COLO668 (cell line): ENCODE measurements around the gene TCF4.

Experiments
- DNase-seq: peaks from one replicate; lab custom pipeline; 2025; ENCODE audit not compliant: unreplicated experiment; lab: John Stamatoyannopoulos, UW

TCF4 gene

GRCh38 chr18:55328301-55328700 is 259.7 kb downstream of the TCF4 start:
- DNase-seq = no peak

DNA sequence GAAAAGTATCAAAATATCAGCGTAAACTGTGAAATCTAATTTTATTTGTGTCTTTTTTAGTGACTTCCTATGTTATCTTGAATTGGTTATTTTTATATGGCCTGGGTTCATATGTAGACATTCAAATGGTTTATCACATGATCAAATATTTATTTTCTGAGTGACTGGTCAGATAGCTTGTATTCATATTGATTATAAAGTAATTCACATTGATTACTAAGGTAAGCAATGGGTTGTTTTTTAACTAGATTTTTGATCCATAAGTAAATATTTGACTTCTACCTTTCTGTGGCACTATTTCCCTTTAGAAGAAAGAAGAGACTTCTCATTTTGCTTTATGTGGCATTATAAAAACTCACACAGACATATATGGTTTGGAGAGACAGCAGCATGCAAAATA is 260.5 kb downstream of the TCF4 start:
- DNase-seq = no peak

GRCh38 chr18:55326134-55326533 is 261.9 kb downstream of the TCF4 start:
- no peak for DNase-seq

- no peak for DNase-seq
Measured at GRCh38 chr18:55324166-55324565, 263.8 kb downstream of the TCF4 start.

- DNase-seq = no peak
Measured at GRCh38 chr18:55323051-55323994, 264.7 kb downstream of the TCF4 start.

DNA sequence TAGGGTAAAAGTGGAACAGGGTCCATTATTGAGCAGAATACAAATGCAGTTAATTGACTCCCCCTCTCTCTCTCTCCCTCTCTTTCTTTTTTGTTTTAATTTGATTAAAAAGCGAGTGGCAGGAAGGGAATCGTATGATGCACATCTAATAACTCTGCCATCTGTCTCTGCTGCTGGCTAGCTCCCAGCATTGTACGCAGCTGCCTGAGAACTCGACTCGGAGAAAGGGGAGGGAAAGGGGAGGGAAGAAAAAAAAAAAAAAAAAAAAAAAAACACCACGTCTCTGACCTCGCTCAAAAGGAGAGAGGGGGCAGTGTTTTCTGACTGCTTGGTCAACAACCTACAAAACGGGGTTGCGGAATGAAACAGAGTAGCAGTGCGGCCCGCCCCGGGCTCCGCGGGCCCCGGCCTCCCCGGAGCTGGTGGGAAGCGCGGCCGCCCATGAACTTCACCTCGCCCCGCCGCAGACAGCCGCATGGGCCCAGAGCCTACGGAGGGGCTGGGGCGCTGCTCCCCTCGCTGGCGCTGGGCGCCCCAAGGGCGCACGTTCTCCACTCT is 265.7 kb downstream of the TCF4 start:
- peak; percentile 53 for DNase-seq

DNA sequence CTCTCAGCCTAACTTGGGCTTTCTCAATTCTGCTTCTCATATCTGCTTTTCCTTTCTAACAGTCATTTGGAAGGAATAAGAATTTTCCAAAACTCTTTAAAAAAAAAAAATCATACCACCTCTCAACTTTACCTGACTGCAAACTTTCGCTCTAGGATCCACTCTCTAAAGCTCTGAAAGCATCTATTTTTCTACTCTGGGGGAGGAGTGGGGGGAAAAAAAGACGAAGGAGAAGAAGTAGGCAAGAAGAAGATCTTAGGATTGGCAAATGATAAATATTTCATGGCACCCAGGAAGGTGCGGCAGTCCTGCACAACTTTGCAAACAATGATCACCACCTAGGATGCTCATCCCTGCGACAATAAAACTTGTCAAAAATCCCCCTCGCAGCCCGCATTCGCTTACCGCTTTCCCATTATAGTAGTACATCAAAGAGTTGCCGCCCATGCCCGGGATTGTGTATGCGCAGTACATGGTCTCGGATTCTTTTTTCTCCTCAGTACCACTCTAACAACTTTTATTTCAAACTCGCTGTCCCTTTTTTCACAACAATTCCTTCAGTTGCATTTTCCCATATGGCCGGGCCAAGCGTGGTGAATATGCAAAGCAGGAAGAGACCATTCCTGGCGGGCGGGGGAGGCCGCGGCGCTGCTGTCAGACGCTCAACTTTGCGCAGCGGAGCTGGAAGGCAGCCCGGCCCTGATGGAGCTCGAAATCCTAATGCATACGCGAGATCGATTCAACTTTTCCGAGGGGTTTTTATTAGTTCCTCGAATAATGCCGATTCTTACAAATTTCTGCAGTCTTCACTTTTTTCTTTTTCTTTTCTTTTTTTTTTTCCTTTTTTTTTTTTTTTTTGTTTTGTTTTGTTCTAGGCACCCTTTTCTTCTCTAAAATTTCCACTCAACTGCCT is 266.5 kb downstream of the TCF4 start:
- DNase-seq = peak; percentile 76

GRCh38 chr18:55320424-55321264 is 267.3 kb downstream of the TCF4 start:
- no peak for DNase-seq

GRCh38 chr18:55319459-55320193 is 268.4 kb downstream of the TCF4 start:
- no peak for DNase-seq

DNA sequence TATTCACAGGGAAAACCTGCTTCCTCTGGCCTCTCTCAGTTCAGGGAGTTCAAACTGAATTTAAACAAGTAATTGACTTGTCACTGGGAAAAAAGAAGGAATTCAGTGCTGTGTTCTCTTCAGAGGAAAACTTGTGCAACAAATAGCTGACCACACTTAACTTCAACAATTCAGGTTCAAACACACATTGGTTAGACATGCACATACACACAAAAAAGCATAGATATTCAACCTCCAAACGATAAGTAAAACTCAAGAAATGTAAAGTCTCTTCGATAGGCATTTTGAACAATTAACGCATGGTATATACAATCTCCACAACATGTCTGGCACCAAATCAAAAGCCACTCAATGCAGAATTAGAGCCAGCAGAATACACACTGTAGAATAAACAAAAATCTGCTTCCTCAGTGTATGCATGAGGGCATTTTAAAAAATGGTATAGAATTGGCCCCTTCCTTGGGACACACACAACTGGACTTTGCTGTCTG is 269.0 kb downstream of the TCF4 start:
- no peak for DNase-seq

GRCh38 chr18:55317864-55318263 is 270.1 kb downstream of the TCF4 start:
- no peak for DNase-seq

DNA sequence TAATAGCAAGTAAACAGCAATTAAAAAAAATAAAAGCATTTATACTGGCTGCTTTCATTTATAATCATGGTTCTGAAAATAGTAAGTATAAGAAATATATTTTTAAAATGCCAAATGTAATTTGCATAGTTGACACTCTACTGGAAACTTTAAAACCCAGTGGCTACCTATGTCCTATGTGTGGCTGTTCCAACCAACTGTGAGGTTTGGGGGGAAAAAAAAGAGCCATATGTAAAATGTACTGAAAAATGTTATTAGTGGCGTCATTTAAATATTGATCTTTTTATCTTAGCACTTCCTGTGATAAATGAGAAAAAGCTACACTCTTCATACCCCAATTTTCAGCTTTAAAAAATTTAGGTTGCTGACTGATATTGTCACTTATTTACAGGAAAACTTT is 270.7 kb downstream of the TCF4 start:
- DNase-seq = no peak

DNA sequence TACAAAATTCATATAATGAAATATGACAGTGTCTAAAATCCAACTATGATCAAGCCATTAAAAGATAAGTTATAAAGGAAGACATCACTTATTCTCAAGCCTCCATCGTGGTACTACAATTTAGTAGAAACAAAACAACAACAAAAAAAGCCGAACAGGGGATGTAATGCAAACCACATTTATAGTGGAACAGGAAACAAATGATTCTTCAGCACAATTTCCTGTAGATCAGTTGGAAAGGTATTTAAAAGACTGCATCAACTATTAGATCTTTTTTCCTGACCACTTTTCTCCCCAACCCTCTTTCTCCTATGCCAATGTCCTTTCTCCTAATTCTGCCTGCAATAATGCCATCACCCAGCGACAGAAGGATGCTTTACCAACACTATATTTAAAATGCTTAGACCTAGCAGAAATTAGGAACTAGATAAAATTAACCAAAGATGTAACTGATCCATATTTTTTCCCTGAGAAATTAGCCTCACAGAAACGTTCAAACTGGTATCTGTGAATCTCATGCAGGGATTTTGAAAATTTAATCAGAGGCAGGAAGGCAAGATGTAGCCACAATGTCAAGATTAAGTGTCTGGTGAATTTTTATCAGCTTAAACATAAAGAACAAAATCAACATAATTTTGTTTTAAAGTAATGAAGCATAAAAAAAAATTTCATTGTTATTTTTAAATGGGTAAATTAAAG is 271.4 kb downstream of the TCF4 start:
- no peak for DNase-seq

GRCh38 chr18:55314615-55315237 is 273.3 kb downstream of the TCF4 start:
- no peak for DNase-seq

DNA sequence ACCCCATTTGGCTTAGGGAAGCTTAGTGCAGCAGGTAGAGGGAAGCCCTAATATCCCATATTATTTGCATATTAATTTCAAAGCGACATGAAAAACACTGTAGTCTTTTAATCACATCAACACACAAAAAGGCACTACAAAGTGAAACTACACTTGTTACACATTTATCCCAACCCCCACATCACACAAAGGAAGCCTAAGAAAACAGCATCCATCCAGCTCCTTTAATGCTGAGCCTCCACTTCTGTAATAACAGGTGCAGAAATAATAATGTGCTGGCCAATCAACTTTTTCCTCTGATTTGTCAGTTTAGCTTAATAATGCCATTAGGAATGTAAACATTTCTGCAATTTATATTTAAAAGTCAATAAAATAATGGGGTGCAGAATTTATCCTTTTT is 274.0 kb downstream of the TCF4 start:
- DNase-seq = no peak

- no peak for DNase-seq
Measured at GRCh38 chr18:55310863-55311262, 277.1 kb downstream of the TCF4 start.

GRCh38 chr18:55310044-55310676 is 277.8 kb downstream of the TCF4 start:
- DNase-seq = no peak

DNA sequence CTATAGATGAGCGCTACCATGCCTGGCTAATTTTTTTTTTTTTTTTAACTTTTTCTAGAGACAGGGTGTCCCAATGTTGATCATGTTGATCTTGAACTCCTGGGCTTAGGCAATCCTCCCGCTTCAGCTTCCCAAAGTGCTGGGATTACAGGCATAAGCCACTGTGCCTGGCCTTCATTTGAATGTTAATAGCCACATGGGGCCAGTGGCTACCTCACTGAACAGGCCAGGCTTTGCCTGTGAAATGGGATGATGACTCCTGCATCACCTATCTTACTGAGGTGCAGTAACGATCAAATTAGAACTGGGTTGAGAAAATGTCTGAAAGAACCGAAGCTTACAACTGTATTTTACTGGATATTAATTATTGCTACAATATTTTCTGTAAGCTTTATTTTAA is 278.7 kb downstream of the TCF4 start:
- no peak for DNase-seq
